BLaER1 (cell line): Measurements from ENCODE around the gene MICA.
"Not testable (repeated sequence)": the region's sequence is repeated elsewhere in the genome, so short reads cannot be mapped to it uniquely, and the experiment has no call there.

Source experiments
- H3K27ac ChIP-seq: shearing (Covaris generic); formaldehyde crosslinking; 2 replicates; pipeline ENCODE4 v1.8.1; 2022
- H3K27me3 ChIP-seq: shearing (Covaris generic); formaldehyde crosslinking; 2 replicates; pipeline ENCODE4 v1.8.1; 2022
- H3K36me3 ChIP-seq: shearing (Covaris generic); formaldehyde crosslinking; 2 replicates; pipeline ENCODE4 v1.8.1; 2022
- H3K4me1 ChIP-seq: shearing (Covaris generic); formaldehyde crosslinking; 2 replicates; pipeline ENCODE4 v1.8.1; 2022
- H3K4me2 ChIP-seq: shearing (Covaris generic); formaldehyde crosslinking; 2 replicates; pipeline ENCODE4 v1.8.1; 2022
- H3K4me3 ChIP-seq: shearing (Covaris generic); formaldehyde crosslinking; 2 replicates; pipeline ENCODE4 v1.8.1; 2022
- H3K9ac ChIP-seq: shearing (Covaris generic); formaldehyde crosslinking; 2 replicates; pipeline ENCODE4 v1.8.1; 2022
- H3K9me3 ChIP-seq: shearing (Covaris generic); formaldehyde crosslinking; 2 replicates; pipeline ENCODE4 v1.8.1; 2022
- H4K20me1 ChIP-seq: shearing (Covaris generic); formaldehyde crosslinking; 2 replicates; pipeline ENCODE4 v1.8.1; 2022
- Cebpa-rat ChIP-seq: shearing (Covaris generic); IDR thresholded peaks from 2 replicates; pipeline ENCODE4 v1.8.1; 2022

Gene MICA

GRCh38 chr6:31395832-31396231 is 7.6 kb upstream of the MICA start:
- TF ChIP-seq Cebpa-rat, result no peak
- H4K20me1 ChIP-seq, result no peaks in the 10 kb centered on the region
- H3K9me3 ChIP-seq, result no peaks in the 10 kb centered on the region
- no peak overlapping the region for H3K27ac ChIP-seq
- H3K4me3 ChIP-seq, result no peak overlapping the region
- H3K4me1 ChIP-seq, result peaks cover 27% of the 10 kb centered on the region
- no peak overlapping the region for H3K9ac ChIP-seq
- H3K4me2 ChIP-seq, result no peak overlapping the region
- no peaks in the 10 kb centered on the region for H3K27me3 ChIP-seq
- peaks cover 5% of the 10 kb centered on the region; the same call in 1 of the 2 replicates for H3K36me3 ChIP-seq

GRCh38 chr6:31396422-31397152 is 6.8 kb upstream of the MICA start:
- Histone ChIP-seq H3K27ac (no peak overlapping the region), H3K4me3 (no peak overlapping the region), H3K4me2 (peak overlapping the region; percentile 29), H3K36me3 (peaks cover 5% of the 10 kb centered on the region; the same call in 1 of the 2 replicates), H3K9me3 (no peaks in the 10 kb centered on the region), H3K9ac (no peak overlapping the region), H3K27me3 (no peaks in the 10 kb centered on the region), H4K20me1 (peaks cover 4% of the 10 kb centered on the region), H3K4me1 (peaks cover 34% of the 10 kb centered on the region)
- TF ChIP-seq Cebpa-rat, result no peak

GRCh38 chr6:31397153-31397499 is 6.3 kb upstream of the MICA start:
- Histone ChIP-seq H3K4me2 (0 out of 2 replicates have a peak overlapping the region, but pooled peaks have one; percentile 29), H3K4me1 (peaks cover 40% of the 10 kb centered on the region)
- H3K9me3 ChIP-seq, H3K36me3 ChIP-seq, H3K4me3 ChIP-seq, H3K27me3 ChIP-seq, H3K9ac ChIP-seq, H3K27ac ChIP-seq, H4K20me1 ChIP-seq: not testable (repeated sequence)

- Histone ChIP-seq H3K36me3 (peaks cover 5% of the 10 kb centered on the region; the same call in 1 of the 2 replicates), H3K27ac (no peak overlapping the region), H3K4me1 (peaks cover 48% of the 10 kb centered on the region), H3K27me3 (no peaks in the 10 kb centered on the region), H4K20me1 (peaks cover 18% of the 10 kb centered on the region), H3K4me2 (peak overlapping the region; percentile 100), H3K9me3 (no peaks in the 10 kb centered on the region), H3K4me3 (no peak overlapping the region), H3K9ac (no peak overlapping the region)
- TF ChIP-seq Cebpa-rat, result no peak
These were observed 5.4 kb upstream of the MICA start for GRCh38 chr6:31397901-31398525.

- Histone ChIP-seq H3K27me3 (no peaks in the 10 kb centered on the region), H3K4me1 (peaks cover 61% of the 10 kb centered on the region), H3K27ac (peak overlapping the region; percentile 79), H4K20me1 (peaks cover 36% of the 10 kb centered on the region), H3K4me3 (peak overlapping the region; percentile 86), H3K4me2 (peak overlapping the region; percentile 100), H3K36me3 (no peaks in the 10 kb centered on the region), H3K9me3 (no peaks in the 10 kb centered on the region), H3K9ac (peak overlapping the region; percentile 85)
- TF ChIP-seq Cebpa-rat, result no peak
These were observed 3.6 kb upstream of the MICA start for GRCh38 chr6:31399589-31400466.

- Histone ChIP-seq H3K4me3 (peak overlapping the region; percentile 86), H3K4me2 (peak overlapping the region; percentile 100), H3K27me3 (no peaks in the 10 kb centered on the region), H4K20me1 (peaks cover 41% of the 10 kb centered on the region), H3K27ac (peak overlapping the region; percentile 79), H3K4me1 (peaks cover 61% of the 10 kb centered on the region), H3K9ac (peak overlapping the region; percentile 85), H3K9me3 (no peaks in the 10 kb centered on the region), H3K36me3 (0 out of 2 replicates have a peak, but pooled peaks cover 1% of the 10 kb centered on the region)
- peak; percentile 84 for TF ChIP-seq Cebpa-rat
These were observed 2.7 kb upstream of the MICA start for GRCh38 chr6:31400467-31401289.

GRCh38 chr6:31401403-31401802 is 2.0 kb upstream of the MICA start:
- H3K9ac ChIP-seq, result peak overlapping the region; percentile 85
- peaks cover 61% of the 10 kb centered on the region for H3K4me1 ChIP-seq
- H3K27me3 ChIP-seq, result no peaks in the 10 kb centered on the region
- peaks cover 48% of the 10 kb centered on the region for H4K20me1 ChIP-seq
- H3K36me3 ChIP-seq, result peaks cover 8% of the 10 kb centered on the region; the same call in 1 of the 2 replicates
- H3K4me3 ChIP-seq, result peak overlapping the region; percentile 86
- peak overlapping the region; percentile 79 for H3K27ac ChIP-seq
- H3K4me2 ChIP-seq, result peak overlapping the region; percentile 100
- no peak for TF ChIP-seq Cebpa-rat
- H3K9me3 ChIP-seq, result peaks cover under 1% of the 10 kb centered on the region; the same call in 1 of the 2 replicates

GRCh38 chr6:31402324-31403282 is 792 bp upstream of the MICA start:
- 0 out of 2 replicates have a peak overlapping the region, but pooled peaks have one; percentile 10 for H3K27ac ChIP-seq
- H3K4me3 ChIP-seq, result peak overlapping the region; percentile 72
- no peaks in the 10 kb centered on the region for H3K27me3 ChIP-seq

GRCh38 chr6:31404061-31404364 is 618 bp downstream of the MICA start:
- H3K9me3 ChIP-seq, H3K36me3 ChIP-seq, H3K27me3 ChIP-seq: not testable (repeated sequence)
- Histone ChIP-seq H4K20me1 (peaks cover 74% of the 10 kb centered on the region), H3K4me3 (peak overlapping the region; percentile 72), H3K9ac (peak overlapping the region; percentile 72), H3K4me2 (peak overlapping the region; percentile 100), H3K27ac (peak overlapping the region; percentile 10; the same call in 1 of the 2 replicates), H3K4me1 (peaks cover 43% of the 10 kb centered on the region)

More at GRCh38 chr6:31402324-31403282, 792 bp upstream of the MICA start:
- no peak for TF ChIP-seq Cebpa-rat
- Histone ChIP-seq H4K20me1 (peaks cover 60% of the 10 kb centered on the region), H3K4me2 (peak overlapping the region; percentile 100), H3K36me3 (peaks cover 10% of the 10 kb centered on the region; the same call in 1 of the 2 replicates), H3K9ac (peak overlapping the region; percentile 72), H3K9me3 (peaks cover 5% of the 10 kb centered on the region; the same call in 1 of the 2 replicates), H3K4me1 (peaks cover 51% of the 10 kb centered on the region)
